Measurements from ENCODE around the gene PPP6C. TPM values are rescaled to one million over a fixed set of nuclear protein-coding genes. Genes with fewer than 3 reads are reported as not detected.
A peak's percentile ranks its signal among the peaks of the same experiment; 100 is the strongest.

PPP6C gene
- total and polyA plus RNA-seq, 2 of the 13 experiments (the other 11 are each of a cell fraction or from before 2014, with no cell fraction given) = 18.5 to 20.9 TPM

DNA sequence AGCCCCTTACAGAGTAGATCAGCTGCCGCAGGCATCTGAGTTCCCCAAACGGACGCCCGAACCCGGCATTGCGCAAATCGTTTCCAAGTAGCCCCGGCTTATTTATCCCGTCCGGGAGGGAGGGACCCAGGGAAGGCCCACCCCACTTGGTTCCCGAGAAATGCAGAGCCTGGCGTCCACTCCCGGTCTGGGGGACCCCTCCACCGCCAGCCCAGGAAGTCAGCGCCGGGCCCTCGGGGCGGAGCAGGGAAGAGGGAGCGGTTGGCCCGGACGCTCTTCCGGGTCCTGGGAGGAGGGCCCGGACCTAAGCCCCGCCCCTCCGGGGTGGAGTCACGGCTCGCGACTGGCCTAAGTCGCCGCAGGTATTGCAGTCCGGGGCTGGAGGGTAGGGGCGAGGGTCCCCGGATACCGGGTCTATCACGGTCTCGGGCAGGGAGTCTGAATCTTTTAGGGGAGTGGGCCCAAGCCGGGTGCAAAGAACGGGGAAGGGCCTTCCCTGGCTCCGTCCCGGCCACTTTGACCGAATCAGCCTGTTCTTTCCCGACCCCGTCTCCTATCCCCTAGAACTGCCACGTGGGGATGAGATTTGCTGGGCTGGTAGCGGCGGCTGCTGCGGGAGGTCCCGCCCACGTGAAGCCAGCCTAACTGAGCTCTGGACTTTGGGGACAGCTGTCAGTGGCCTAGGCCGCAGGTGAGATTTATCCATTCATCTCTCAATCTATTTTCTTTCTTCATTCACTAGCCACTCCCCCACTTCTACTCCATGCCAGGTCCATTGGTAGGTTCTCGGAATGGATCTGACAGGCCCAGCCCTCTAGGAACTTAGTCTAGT is 10.8 kb upstream of the PPP6C start, which contains the start of gene RABEPK (continued):
- TF ChIP-seq, protein P1, sequence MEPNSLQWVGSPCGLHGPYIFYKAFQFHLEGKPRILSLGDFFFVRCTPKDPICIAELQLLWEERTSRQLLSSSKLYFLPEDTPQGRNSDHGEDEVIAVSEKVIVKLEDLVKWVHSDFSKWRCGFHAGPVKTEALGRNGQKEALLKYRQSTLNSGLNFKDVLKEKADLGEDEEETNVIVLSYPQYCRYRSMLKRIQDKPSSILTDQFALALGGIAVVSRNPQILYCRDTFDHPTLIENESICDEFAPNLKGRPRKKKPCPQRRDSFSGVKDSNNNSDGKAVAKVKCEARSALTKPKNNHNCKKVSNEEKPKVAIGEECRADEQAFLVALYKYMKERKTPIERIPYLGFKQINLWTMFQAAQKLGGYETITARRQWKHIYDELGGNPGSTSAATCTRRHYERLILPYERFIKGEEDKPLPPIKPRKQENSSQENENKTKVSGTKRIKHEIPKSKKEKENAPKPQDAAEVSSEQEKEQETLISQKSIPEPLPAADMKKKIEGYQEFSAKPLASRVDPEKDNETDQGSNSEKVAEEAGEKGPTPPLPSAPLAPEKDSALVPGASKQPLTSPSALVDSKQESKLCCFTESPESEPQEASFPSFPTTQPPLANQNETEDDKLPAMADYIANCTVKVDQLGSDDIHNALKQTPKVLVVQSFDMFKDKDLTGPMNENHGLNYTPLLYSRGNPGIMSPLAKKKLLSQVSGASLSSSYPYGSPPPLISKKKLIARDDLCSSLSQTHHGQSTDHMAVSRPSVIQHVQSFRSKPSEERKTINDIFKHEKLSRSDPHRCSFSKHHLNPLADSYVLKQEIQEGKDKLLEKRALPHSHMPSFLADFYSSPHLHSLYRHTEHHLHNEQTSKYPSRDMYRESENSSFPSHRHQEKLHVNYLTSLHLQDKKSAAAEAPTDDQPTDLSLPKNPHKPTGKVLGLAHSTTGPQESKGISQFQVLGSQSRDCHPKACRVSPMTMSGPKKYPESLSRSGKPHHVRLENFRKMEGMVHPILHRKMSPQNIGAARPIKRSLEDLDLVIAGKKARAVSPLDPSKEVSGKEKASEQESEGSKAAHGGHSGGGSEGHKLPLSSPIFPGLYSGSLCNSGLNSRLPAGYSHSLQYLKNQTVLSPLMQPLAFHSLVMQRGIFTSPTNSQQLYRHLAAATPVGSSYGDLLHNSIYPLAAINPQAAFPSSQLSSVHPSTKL (CRISPR knock-in tag; IDR thresholded peaks at IDR 0.05) = peak; percentile 35
- peak; percentile 94 for TF ChIP-seq ELF4 (CRISPR knock-in tag; IDR thresholded peaks at IDR 0.05; ENCODE audit: borderline replicate concordance)
- TF ChIP-seq, protein P2, sequence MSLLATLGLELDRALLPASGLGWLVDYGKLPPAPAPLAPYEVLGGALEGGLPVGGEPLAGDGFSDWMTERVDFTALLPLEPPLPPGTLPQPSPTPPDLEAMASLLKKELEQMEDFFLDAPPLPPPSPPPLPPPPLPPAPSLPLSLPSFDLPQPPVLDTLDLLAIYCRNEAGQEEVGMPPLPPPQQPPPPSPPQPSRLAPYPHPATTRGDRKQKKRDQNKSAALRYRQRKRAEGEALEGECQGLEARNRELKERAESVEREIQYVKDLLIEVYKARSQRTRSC (CRISPR knock-in tag; IDR thresholded peaks at IDR 0.05; ENCODE audit: low read depth) = no peak; the same call in 1 of the 2 replicates
- peak; percentile 73 for TF ChIP-seq TAF1 (CRISPR knock-in tag; IDR thresholded peaks at IDR 0.05)
- no peak; the same call in 1 of the 2 replicates for TF ChIP-seq SOX13 (IDR thresholded peaks at IDR 0.05)
- TF ChIP-seq SOX13 (CRISPR knock-in tag; conservative IDR thresholded peaks at IDR 0.05 in 1 of 2, IDR thresholded peaks at IDR 0.05 in 1 of 2) = peak; percentile 21 to 71; a peak in 1 of 4 replicates
- TF ChIP-seq ZFY (CRISPR knock-in tag; IDR thresholded peaks at IDR 0.05) = peak; percentile 79
- TF ChIP-seq, protein P3, sequence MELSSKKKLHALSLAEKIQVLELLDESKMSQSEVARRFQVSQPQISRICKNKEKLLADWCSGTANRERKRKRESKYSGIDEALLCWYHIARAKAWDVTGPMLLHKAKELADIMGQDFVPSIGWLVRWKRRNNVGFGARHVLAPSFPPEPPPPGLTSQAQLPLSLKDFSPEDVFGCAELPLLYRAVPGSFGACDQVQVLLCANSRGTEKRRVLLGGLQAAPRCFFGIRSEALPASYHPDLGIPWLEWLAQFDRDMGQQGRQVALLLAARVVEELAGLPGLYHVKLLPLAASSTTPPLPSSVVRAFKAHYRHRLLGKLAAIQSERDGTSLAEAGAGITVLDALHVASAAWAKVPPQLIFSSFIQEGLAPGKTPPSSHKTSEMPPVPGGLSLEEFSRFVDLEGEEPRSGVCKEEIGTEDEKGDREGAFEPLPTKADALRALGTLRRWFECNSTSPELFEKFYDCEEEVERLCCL (CRISPR knock-in tag; IDR thresholded peaks at IDR 0.05; ENCODE audit: borderline replicate concordance) = peak; percentile 38; the same call in 1 of the 2 replicates
- TF ChIP-seq CBX5 (CRISPR knock-in tag; IDR thresholded peaks at IDR 0.05; ENCODE audit: borderline replicate concordance) = 0 out of 2 replicates have a peak, but pooled peaks have one; percentile 16
- peak; percentile 81 for TF ChIP-seq RXRA (CRISPR knock-in tag; IDR thresholded peaks at IDR 0.05)
- TF ChIP-seq, protein P4, sequence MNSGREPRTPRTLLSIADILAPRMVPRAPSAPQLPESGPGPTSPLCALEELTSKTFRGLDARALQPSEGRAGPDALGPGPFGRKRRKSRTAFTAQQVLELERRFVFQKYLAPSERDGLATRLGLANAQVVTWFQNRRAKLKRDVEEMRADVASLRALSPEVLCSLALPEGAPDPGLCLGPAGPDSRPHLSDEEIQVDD (CRISPR knock-in tag; IDR thresholded peaks at IDR 0.05; ENCODE audit: borderline replicate concordance) = 0 out of 2 replicates have a peak, but pooled peaks have one; percentile 50
- TF ChIP-seq, protein P5, sequence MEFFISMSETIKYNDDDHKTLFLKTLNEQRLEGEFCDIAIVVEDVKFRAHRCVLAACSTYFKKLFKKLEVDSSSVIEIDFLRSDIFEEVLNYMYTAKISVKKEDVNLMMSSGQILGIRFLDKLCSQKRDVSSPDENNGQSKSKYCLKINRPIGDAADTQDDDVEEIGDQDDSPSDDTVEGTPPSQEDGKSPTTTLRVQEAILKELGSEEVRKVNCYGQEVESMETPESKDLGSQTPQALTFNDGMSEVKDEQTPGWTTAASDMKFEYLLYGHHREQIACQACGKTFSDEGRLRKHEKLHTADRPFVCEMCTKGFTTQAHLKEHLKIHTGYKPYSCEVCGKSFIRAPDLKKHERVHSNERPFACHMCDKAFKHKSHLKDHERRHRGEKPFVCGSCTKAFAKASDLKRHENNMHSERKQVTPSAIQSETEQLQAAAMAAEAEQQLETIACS (CRISPR knock-in tag; IDR thresholded peaks at IDR 0.05) = 0 out of 2 replicates have a peak, but pooled peaks have one; percentile 16
- TF ChIP-seq BCL6 (CRISPR knock-in tag; IDR thresholded peaks at IDR 0.05) = peak; percentile 13
- TF ChIP-seq ZNF776 (CRISPR knock-in tag; IDR thresholded peaks at IDR 0.05) = no peak
- TF ChIP-seq, protein P6, sequence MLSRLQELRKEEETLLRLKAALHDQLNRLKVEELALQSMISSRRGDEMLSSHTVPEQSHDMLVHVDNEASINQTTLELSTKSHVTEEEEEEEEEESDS (CRISPR knock-in tag; IDR thresholded peaks at IDR 0.05; ENCODE audit: borderline replicate concordance) = 0 out of 2 replicates have a peak, but pooled peaks have one; percentile 24
- TF ChIP-seq ZNF816 (CRISPR knock-in tag; IDR thresholded peaks at IDR 0.05; ENCODE audit: borderline replicate concordance) = peak; percentile 56
- peak; percentile 40; the same call in 1 of the 2 replicates for TF ChIP-seq ZNF205 (CRISPR knock-in tag; IDR thresholded peaks at IDR 0.05)
- TF ChIP-seq ZNF615 (CRISPR knock-in tag; IDR thresholded peaks at IDR 0.05; ENCODE audit: borderline replicate concordance) = peak; percentile 63; the same call in 1 of the 2 replicates
- TF ChIP-seq ZNF33B (CRISPR knock-in tag; IDR thresholded peaks at IDR 0.05) = peak; percentile 74; the same call in 1 of the 2 replicates
